NCI-H82 treated with DMSO at 0.1 percent for 48 hours (cell line): ENCODE measurements around the gene AIMP2.
"Not testable (repeated sequence)": the region's sequence is repeated elsewhere in the genome, so short reads cannot be mapped to it uniquely, and the experiment has no call there.

Experiments used
- DNase-seq: peaks from one replicate; lab custom pipeline; 2025; ENCODE audit not compliant: unreplicated experiment; lab: John Stamatoyannopoulos, UW

AIMP2 gene

DNA sequence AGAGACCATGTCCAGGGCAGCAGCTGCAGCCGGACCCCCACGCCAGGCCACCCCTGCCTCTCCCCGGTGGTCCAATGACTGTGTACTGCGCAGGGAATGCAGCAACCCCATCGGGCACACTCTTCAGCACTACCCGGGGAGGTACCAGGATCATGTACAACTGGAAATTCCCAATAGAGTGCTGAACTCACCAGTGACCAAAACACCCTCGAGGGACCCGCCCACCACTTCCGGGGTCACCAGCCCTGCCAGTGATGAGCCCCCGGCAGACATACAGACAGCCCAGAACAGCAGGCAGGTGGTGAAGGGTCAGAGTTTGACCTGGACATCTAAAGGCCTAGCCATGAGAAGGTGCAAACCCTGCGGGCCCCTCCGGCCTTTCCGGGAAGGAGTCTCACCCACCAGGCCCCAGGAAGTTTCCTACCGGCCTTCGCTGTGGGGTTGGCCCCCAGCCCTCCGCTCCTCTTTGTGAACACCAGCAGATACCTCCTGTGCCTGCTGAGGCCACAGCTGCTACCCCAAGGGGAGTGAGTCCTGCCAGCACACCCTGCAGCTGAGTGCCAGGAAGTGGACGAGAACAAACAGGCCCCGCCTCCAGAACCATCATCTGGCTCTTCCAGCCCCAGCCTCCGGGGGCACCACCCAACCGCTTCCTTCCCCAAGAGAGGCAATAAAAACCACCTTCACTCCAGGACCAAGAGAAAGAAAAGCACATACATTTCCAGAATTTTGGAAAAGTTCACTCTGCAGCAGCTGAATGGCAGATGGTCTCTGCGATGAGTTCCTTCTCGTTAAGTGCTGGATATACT, 17.1 kb downstream of the AIMP2 start:
- DNase-seq = no peak

- no peak for DNase-seq
Observed at GRCh38 chr7:6026820-6027311, 17.8 kb downstream of the AIMP2 start.

DNA sequence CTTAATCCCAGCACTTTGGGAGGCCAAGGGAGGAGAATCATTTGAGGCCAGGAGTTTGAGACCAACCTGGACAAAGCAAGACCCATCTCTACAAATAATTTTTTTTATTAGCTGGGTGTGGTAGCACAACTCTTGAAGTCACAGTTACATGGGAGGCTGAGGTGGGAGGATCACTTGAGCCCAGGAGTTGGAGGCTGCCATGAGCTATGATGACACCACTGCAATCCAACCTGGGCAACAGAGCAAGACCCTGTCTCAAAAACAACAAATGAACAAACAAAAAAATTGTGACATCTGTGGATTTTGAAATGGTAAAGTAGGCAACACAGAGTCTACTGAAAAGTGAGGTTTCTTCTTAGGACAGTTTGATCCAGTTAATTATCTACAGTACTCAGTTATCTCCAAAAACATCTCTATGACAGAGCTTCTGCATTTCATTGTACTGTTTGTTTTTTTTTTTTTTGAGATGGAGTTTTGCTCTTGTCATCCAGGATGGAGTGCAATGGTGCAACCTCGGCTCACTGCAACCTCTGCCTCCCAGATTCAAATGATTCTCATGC, 18.8 kb downstream of the AIMP2 start:
- no peak for DNase-seq

DNA sequence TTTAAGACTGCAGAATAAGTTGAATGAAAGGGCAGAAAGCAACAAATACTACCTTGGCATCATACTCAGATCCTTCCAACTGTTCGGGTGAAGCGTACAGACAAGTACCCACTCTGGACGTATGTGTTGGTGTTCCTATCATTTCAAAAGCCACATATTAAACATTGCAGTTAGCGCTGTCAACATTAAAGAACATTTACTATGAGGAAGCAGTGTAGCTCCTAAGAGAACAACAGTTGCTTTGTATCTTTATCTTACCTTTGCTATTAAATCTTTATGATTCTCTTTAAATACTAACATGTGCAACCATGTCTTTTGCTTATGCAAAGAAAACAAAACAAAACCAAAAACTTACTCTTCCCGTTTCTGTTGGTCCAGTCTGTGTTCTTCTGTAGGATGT, 19.5 kb downstream of the AIMP2 start:
- no peak for DNase-seq

DNA sequence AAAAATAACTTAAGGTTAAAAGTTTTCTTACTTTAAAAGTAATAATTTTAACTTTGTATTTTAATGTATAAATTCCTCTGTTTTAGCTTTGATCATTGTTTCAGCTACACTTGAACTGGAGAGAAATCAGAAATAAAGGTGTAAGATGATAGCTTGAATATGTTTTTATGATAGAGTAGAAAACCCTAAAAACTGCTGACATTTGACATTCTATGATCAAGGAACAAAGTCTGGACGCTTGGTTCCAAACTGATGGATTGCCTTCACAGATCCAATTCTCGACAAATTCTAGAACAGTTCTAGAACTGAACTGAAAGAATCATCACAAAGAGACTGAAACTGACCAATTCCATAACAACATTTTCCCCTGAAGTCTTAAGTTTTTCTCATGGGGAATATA, 21.9 kb downstream of the AIMP2 start, which contains the start of gene ANKRD61:
Gene ANKRD61 (plus strand): TSS at position 389 of the 400 bp plus-strand sequence. CDS start 0 bp downstream, at position 389.
- no peak for DNase-seq

GRCh38 chr7:6031567-6031966, 22.5 kb downstream of the AIMP2 start:
- DNase-seq = no peak

DNA sequence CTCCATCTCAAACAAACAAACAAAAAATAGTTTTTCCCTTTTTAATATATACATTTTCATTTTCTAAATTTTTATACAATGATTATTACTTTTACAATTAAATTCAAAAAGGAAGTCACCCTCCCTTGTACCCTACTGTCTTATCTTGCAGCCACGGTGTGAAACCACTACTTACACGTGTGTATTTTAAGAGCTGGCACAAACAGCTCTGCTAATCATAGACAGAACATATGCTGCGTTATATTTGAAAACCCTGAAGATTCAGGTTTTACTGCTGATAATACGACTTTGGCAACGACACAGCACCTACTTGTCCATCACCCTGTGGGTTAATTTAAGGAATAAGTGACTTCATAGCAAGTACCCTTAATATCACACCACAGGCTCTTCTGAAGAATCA, 23.1 kb downstream of the AIMP2 start:
- DNase-seq = no peak

- DNase-seq = no peak
Observed at GRCh38 chr7:6032641-6033040, 23.6 kb downstream of the AIMP2 start.

DNA sequence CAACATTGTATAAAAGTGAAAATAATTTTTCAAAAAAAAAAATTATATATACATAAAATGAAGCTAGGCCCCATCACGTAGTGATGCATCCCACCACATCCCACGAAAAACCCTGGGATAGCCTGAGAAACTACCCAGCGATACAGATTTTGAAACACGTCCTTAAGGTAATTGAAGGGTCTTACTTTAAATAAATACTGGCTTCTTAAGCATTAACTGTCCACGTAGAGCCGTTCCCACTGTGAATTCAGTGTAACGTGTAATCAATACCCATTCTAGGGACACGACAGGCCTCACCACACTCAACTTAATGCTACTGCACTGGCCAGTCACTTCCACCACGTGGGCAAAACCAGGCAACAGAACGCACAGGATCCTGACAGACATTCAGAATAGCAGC, 26.1 kb downstream of the AIMP2 start:
- no peak for DNase-seq

- no peak for DNase-seq
Observed at GRCh38 chr7:6035686-6036085, 26.6 kb downstream of the AIMP2 start.

DNA sequence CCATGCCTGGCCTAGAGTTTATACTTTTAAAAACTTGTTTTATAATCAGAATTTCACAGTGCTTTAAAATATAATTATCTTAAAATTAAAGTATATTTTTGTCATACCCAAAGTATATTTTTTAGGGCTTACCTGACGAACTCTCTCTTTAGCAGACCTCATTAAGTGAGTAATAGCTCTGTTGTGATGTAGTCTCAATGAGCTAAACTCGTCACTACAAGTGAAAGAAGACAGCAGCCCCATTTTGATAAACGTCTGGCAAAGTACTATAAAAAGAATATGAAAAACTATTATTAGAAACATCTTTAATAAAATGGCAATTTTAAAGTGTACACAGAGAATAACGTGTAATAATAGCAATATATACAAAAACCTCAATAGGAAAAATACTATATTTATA, 40.7 kb downstream of the AIMP2 start:
- DNase-seq = no peak

DNA sequence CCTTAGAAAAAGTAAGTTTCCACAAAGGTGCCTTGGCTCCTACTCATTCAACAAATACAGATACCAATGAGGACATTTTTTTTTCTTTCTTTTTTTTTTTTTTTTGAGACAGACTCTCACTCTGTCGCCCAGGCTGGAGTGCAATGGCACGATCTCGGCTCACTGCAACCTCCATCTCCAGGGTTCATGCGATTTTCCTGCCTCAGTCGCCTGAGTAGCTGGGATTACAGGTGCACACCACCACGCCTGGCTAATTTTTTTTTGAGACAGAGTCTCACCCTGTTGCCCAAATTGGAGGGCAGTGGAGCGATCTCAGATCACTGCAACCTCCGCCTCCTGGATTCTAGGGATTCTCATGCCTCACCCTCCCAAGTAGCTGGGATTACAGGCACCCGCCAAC, 42.1 kb downstream of the AIMP2 start:
- not testable (repeated sequence) for DNase-seq

DNA sequence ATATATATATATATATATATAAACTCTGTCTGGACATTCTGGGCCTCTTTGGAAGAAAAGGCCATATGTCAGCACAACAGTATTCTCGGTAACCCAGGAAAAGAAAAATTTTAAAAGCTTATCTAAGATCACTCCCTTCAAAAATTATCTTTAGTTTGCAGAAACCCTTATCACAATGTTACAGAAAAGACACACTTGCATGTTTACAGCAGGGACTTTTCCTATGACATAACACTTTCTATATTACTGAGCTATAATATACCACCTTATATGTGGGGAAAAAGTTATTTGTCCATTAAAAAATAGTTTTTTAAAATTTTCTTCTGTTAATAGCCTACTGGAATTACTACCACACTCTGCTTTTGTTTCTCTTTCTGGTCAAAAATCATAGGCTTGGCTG, 47.5 kb downstream of the AIMP2 start:
- DNase-seq = no peak

GRCh38 chr7:6057316-6058129, 48.5 kb downstream of the AIMP2 start:
- DNase-seq = no peak

- not testable (repeated sequence) for DNase-seq
Observed at GRCh38 chr7:6059941-6060340, 50.9 kb downstream of the AIMP2 start.

- DNase-seq = no peak
Observed at GRCh38 chr7:6071406-6071805, 62.3 kb downstream of the AIMP2 start.
